ENCODE data around the gene ATP13A2.

The ATP13A2 gene

DNA sequence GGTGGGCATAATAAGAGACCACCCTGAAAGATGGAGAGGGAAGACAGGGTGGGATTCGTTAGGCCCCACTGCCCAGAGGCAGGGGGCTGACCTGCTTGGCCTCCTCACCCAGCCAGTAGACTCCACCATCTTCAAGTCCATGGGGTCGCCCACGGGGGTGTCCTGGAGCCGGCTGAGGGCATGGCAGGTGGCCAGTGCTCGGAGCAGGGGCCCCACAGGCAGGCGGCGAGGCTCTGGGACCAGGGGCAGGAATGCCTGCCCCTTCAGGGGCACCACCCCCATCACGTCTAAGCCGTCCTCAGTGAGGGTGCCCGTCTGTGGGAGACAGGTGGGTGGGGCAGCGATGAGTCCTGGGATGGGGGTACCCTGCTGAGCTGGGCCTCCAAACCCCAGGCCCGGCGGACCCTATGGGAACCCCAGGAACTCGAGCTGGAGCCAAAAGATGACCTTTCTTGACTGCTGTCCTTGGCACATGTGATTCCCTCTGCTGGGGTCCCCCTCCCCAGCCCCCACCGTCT lies 18.1 kb downstream of the ATP13A2 start:
- Histone ChIP-seq H3K4me2 (ENCODE audit: insufficient read depth, low read length, poor library complexity, severe bottlenecking) (no peak overlapping the region), H3K36me3 (replicated peaks in 1 of 2; ENCODE audit: control insufficient read depth in 2 of 2, insufficient read depth in 2 of 2, low read length in 2 of 2) (peaks cover 11 to 19% of the 10 kb centered on the region in 2 donors), H2BK15ac (ENCODE audit: low read length) (no peak overlapping the region), H3K79me1 (ENCODE audit: low read depth, low read length) (peaks cover 2% of the 10 kb centered on the region), H3K9ac (ENCODE audit: low read depth, low read length, poor library complexity) (peak overlapping the region; percentile 60), H2BK12ac (ENCODE audit: low read length) (no peak overlapping the region), H2BK5ac (ENCODE audit: low read length) (peak overlapping the region; percentile 53), H4K91ac (ENCODE audit: low read depth, low read length, poor library complexity) (no peak overlapping the region), H3K4me1 (ENCODE audit: control insufficient read depth in 2 of 2, insufficient read depth in 1 of 2, low read depth in 1 of 2, low read length in 2 of 2) (no peaks in the 10 kb centered on the region), H4K8ac (ENCODE audit: low read depth, low read length) (no peak overlapping the region), H3K14ac (ENCODE audit: low read length) (no peak overlapping the region), H3K9me3 (replicated peaks in 1 of 2; ENCODE audit: control insufficient read depth in 2 of 2, insufficient read depth in 1 of 2, low read depth in 1 of 2, low read length in 2 of 2) (no peaks in the 10 kb centered on the region), H3K4ac (ENCODE audit: low read length) (peak overlapping the region; percentile 23), H2BK120ac (ENCODE audit: low read depth, low read length) (no peak overlapping the region), H3K18ac (ENCODE audit: low read length) (peak overlapping the region; percentile 48), H3K4me3 (ENCODE audit: low read length in 2 of 2) (no peak overlapping the region), H3K27ac (replicated peaks; ENCODE audit: low read length) (no peak overlapping the region), H3K23ac (ENCODE audit: low read depth, low read length, poor library complexity) (peak overlapping the region; percentile 73), H2AFZ (ENCODE audit: low read length) (no peak overlapping the region), H3K27me3 (ENCODE audit: control insufficient read depth in 3 of 3, insufficient read depth in 3 of 3, low read depth in 1 of 3, low read length in 3 of 3) (no peaks in the 10 kb centered on the region), H2AK5ac (ENCODE audit: low read depth, low read length) (no peak overlapping the region)
- WGBS, 2 donors (ENCODE audit: extremely low coverage in 2 of 2, insufficient read length in 2 of 2, insufficient replicate concordance in 1 of 2), result no CpG with 5 or more reads among the region's 15 CpGs
- no peak for DNase-seq (ENCODE audit: low spot score)

- H3K9me3 ChIP-seq (replicated peaks in 1 of 2; ENCODE audit: control insufficient read depth in 2 of 2, insufficient read depth in 1 of 2, low read depth in 1 of 2, low read length in 2 of 2), result no peaks in the 10 kb centered on the region
- WGBS, 2 donors (ENCODE audit: extremely low coverage in 2 of 2, insufficient read length in 2 of 2, insufficient replicate concordance in 1 of 2), result no CpG with 5 or more reads among the region's 9 CpGs
- peaks cover 13 to 15% of the 10 kb centered on the region in 2 donors for H3K36me3 ChIP-seq (replicated peaks in 1 of 2; ENCODE audit: control insufficient read depth in 2 of 2, insufficient read depth in 2 of 2, low read length in 2 of 2)
These were observed 19.1 kb downstream of the ATP13A2 start for GRCh38 chr1:16992675-16993074.

DNA sequence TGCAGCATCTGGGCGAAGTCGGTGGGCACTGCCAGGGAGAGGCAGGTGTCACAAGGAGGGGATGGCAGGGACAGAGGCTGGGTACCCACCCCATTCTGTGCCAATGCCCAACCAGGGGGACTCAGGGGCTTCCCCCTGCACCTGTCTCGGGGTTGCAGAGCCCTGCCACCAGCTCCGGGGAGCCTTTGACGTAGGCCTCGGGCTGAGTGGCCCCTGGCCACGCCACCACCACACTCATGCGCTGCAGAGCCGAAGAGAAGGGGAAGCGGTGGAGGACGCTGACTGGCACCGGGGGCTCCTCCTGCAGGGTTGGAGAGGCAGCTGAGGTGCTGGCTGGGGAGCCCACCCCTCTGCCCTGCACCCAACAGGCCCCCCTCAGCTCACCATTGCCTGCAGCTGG lies 19.6 kb downstream of the ATP13A2 start:
- peaks cover 2% of the 10 kb centered on the region for H3K79me1 ChIP-seq (ENCODE audit: low read depth, low read length)
- no CpG with 5 or more reads among the region's 12 CpGs for WGBS, 2 donors (ENCODE audit: extremely low coverage in 2 of 2, insufficient read length in 2 of 2, insufficient replicate concordance in 1 of 2)

More at GRCh38 chr1:16992675-16993074, 19.1 kb downstream of the ATP13A2 start:
- H3K27me3 ChIP-seq (ENCODE audit: control insufficient read depth in 3 of 3, insufficient read depth in 3 of 3, low read depth in 1 of 3, low read length in 3 of 3), result no peaks in the 10 kb centered on the region
- H4K91ac ChIP-seq (ENCODE audit: low read depth, low read length, poor library complexity), result no peak overlapping the region
- H3K79me1 ChIP-seq (ENCODE audit: low read depth, low read length), result peaks cover 2% of the 10 kb centered on the region
- DNase-seq (ENCODE audit: low spot score), result no peak
- H2AFZ ChIP-seq (ENCODE audit: low read length), result no peak overlapping the region
- no peak overlapping the region for H2BK15ac ChIP-seq (ENCODE audit: low read length)
- H3K4me2 ChIP-seq (ENCODE audit: insufficient read depth, low read length, poor library complexity, severe bottlenecking), result no peak overlapping the region
- no peak overlapping the region for H3K18ac ChIP-seq (ENCODE audit: low read length)
- no peak overlapping the region for H3K4me3 ChIP-seq (ENCODE audit: low read length in 2 of 2)
- no peak overlapping the region for H3K9ac ChIP-seq (ENCODE audit: low read depth, low read length, poor library complexity)
- H3K14ac ChIP-seq (ENCODE audit: low read length), result no peak overlapping the region
- no peak overlapping the region for H4K8ac ChIP-seq (ENCODE audit: low read depth, low read length)
- no peak overlapping the region for H2BK12ac ChIP-seq (ENCODE audit: low read length)
- H3K4ac ChIP-seq (ENCODE audit: low read length), result no peak overlapping the region
- H3K23ac ChIP-seq (ENCODE audit: low read depth, low read length, poor library complexity), result no peak overlapping the region
- H2AK5ac ChIP-seq (ENCODE audit: low read depth, low read length), result no peak overlapping the region
- no peak overlapping the region for H2BK120ac ChIP-seq (ENCODE audit: low read depth, low read length)
- H3K27ac ChIP-seq (replicated peaks; ENCODE audit: low read length), result no peak overlapping the region
- no peaks in the 10 kb centered on the region for H3K4me1 ChIP-seq (ENCODE audit: control insufficient read depth in 2 of 2, insufficient read depth in 1 of 2, low read depth in 1 of 2, low read length in 2 of 2)
- H2BK5ac ChIP-seq (ENCODE audit: low read length), result peak overlapping the region; percentile 11

DNA sequence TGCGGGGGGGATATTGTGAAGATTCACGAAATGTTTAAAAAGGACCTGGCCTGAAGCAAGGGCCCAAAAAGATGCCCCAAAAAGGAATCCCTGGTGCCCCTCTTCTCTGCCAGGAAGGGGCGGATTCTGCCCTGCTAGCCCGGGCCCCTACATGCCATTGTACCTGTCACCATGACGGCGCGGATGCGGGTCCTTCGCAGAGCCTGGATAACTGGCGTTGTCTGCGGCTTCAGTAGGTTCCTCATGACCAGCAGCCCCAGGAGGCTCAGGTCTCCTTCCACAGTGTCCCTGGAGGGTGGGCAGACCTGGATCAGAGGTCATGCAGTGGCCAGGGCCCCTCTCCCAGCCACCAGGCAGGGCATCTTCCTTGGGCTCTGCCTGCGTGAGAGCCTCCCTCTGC lies 20.2 kb downstream of the ATP13A2 start:
- Histone ChIP-seq H3K27ac (replicated peaks; ENCODE audit: low read length) (no peak overlapping the region), H3K18ac (ENCODE audit: low read length) (no peak overlapping the region), H3K14ac (ENCODE audit: low read length) (no peak overlapping the region), H3K9me3 (replicated peaks in 1 of 2; ENCODE audit: control insufficient read depth in 2 of 2, insufficient read depth in 1 of 2, low read depth in 1 of 2, low read length in 2 of 2) (no peaks in the 10 kb centered on the region), H2BK5ac (ENCODE audit: low read length) (no peak overlapping the region), H3K9ac (ENCODE audit: low read depth, low read length, poor library complexity) (peak overlapping the region; percentile 66), H2BK12ac (ENCODE audit: low read length) (no peak overlapping the region), H3K4ac (ENCODE audit: low read length) (no peak overlapping the region), H2AFZ (ENCODE audit: low read length) (no peak overlapping the region), H2BK15ac (ENCODE audit: low read length) (no peak overlapping the region), H3K4me3 (ENCODE audit: low read length in 2 of 2) (peak overlapping the region in 1 of 2 donors; percentile 60), H4K91ac (ENCODE audit: low read depth, low read length, poor library complexity) (no peak overlapping the region), H3K79me1 (ENCODE audit: low read depth, low read length) (peaks cover 2% of the 10 kb centered on the region), H3K4me1 (ENCODE audit: control insufficient read depth in 2 of 2, insufficient read depth in 1 of 2, low read depth in 1 of 2, low read length in 2 of 2) (no peaks in the 10 kb centered on the region), H3K23ac (ENCODE audit: low read depth, low read length, poor library complexity) (peak overlapping the region; percentile 0), H3K4me2 (ENCODE audit: insufficient read depth, low read length, poor library complexity, severe bottlenecking) (no peak overlapping the region), H4K8ac (ENCODE audit: low read depth, low read length) (no peak overlapping the region), H2AK5ac (ENCODE audit: low read depth, low read length) (no peak overlapping the region), H3K27me3 (ENCODE audit: control insufficient read depth in 3 of 3, insufficient read depth in 3 of 3, low read depth in 1 of 3, low read length in 3 of 3) (no peaks in the 10 kb centered on the region), H3K36me3 (replicated peaks in 1 of 2; ENCODE audit: control insufficient read depth in 2 of 2, insufficient read depth in 2 of 2, low read length in 2 of 2) (peaks cover 15 to 19% of the 10 kb centered on the region in 2 donors), H2BK120ac (ENCODE audit: low read depth, low read length) (no peak overlapping the region)
- no CpG with 5 or more reads among the region's 12 CpGs for WGBS, 2 donors (ENCODE audit: extremely low coverage in 2 of 2, insufficient read length in 2 of 2, insufficient replicate concordance in 1 of 2)
- no peak for DNase-seq (ENCODE audit: low spot score)

More for the DNA sequence above, 19.6 kb downstream of the ATP13A2 start:
- Histone ChIP-seq H3K4me3 (ENCODE audit: low read length in 2 of 2) (peak overlapping the region in 1 of 2 donors; percentile 60), H2BK120ac (ENCODE audit: low read depth, low read length) (no peak overlapping the region), H3K23ac (ENCODE audit: low read depth, low read length, poor library complexity) (peak overlapping the region; percentile 31), H2AFZ (ENCODE audit: low read length) (no peak overlapping the region), H2BK15ac (ENCODE audit: low read length) (no peak overlapping the region), H3K27ac (replicated peaks; ENCODE audit: low read length) (no peak overlapping the region), H3K9me3 (replicated peaks in 1 of 2; ENCODE audit: control insufficient read depth in 2 of 2, insufficient read depth in 1 of 2, low read depth in 1 of 2, low read length in 2 of 2) (no peaks in the 10 kb centered on the region), H2BK5ac (ENCODE audit: low read length) (peak overlapping the region; percentile 11), H3K4me2 (ENCODE audit: insufficient read depth, low read length, poor library complexity, severe bottlenecking) (no peak overlapping the region), H3K18ac (ENCODE audit: low read length) (no peak overlapping the region), H3K9ac (ENCODE audit: low read depth, low read length, poor library complexity) (peak overlapping the region; percentile 66), H2BK12ac (ENCODE audit: low read length) (no peak overlapping the region), H3K4ac (ENCODE audit: low read length) (no peak overlapping the region), H3K14ac (ENCODE audit: low read length) (no peak overlapping the region), H2AK5ac (ENCODE audit: low read depth, low read length) (no peak overlapping the region), H4K8ac (ENCODE audit: low read depth, low read length) (no peak overlapping the region), H3K27me3 (ENCODE audit: control insufficient read depth in 3 of 3, insufficient read depth in 3 of 3, low read depth in 1 of 3, low read length in 3 of 3) (no peaks in the 10 kb centered on the region), H3K36me3 (replicated peaks in 1 of 2; ENCODE audit: control insufficient read depth in 2 of 2, insufficient read depth in 2 of 2, low read length in 2 of 2) (peaks cover 17 to 18% of the 10 kb centered on the region in 2 donors), H4K91ac (ENCODE audit: low read depth, low read length, poor library complexity) (no peak overlapping the region), H3K4me1 (ENCODE audit: control insufficient read depth in 2 of 2, insufficient read depth in 1 of 2, low read depth in 1 of 2, low read length in 2 of 2) (no peaks in the 10 kb centered on the region)
- no peak for DNase-seq (ENCODE audit: low spot score)
